Smooth muscle cell (in vitro differentiated cells): Measurements from ENCODE around the gene SGTA. TPM values are rescaled to one million over a fixed set of nuclear protein-coding genes. Genes with fewer than 3 reads are reported as not detected.

Experiments used
- DNase-seq: peaks from one replicate; lab custom pipeline; 2025; ENCODE audit not compliant: unreplicated experiment; lab: John Stamatoyannopoulos, UW
- H2AFZ ChIP-seq: fragments of 200-600 bp; sonication (generic); 2 replicates; pipeline ENCODE4 v1.6.0; 2016; ENCODE audit warnings: antibody characterized with exemption, low read depth, mild to moderate bottlenecking
- H3F3A ChIP-seq: fragments of 200-600 bp; sonication (generic); 2 replicates; pipeline ENCODE4 v1.6.0; 2017; ENCODE audit warnings: antibody characterized with exemption, low read depth
- H3K27ac ChIP-seq: fragments of 200-600 bp; sonication (generic); 2 replicates; pipeline ENCODE4 v1.5.1; 2016; ENCODE audit warnings: low read depth, mild to moderate bottlenecking
- H3K27me3 ChIP-seq: fragments of 200-600 bp; sonication (generic); 2 replicates; pipeline ENCODE4 v1.6.1; 2016; ENCODE audit warnings: low read depth, mild to moderate bottlenecking
- H3K36me3 ChIP-seq: fragments of 200-600 bp; sonication (generic); 2 replicates; pipeline ENCODE4 v1.5.1; 2016; ENCODE audit warnings: low read depth
- H3K4me1 ChIP-seq: fragments of 200-600 bp; sonication (generic); 2 replicates; pipeline ENCODE4 v1.5.1; 2016; ENCODE audit warnings: low read depth
- H3K4me2 ChIP-seq: fragments of 200-600 bp; sonication (generic); 2 replicates; pipeline ENCODE4 v1.6.0; 2016; ENCODE audit warnings: mild to moderate bottlenecking
- H3K4me3 ChIP-seq: fragments of 200-600 bp; sonication (generic); 2 replicates; pipeline ENCODE4 v1.5.1; 2016; ENCODE audit warnings: mild to moderate bottlenecking
- H3K79me2 ChIP-seq: fragments of 200-600 bp; sonication (generic); 2 replicates; pipeline ENCODE4 v1.6.0; 2016; ENCODE audit warnings: low read depth, mild to moderate bottlenecking
- H3K9ac ChIP-seq: fragments of 200-600 bp; sonication (generic); 2 replicates; pipeline ENCODE4 v1.6.0; 2016; ENCODE audit warnings: low read depth
- H3K9me3 ChIP-seq: fragments of 200-600 bp; sonication (generic); replicated peaks from 2 replicates; pipeline ENCODE4 v1.5.1; 2016; ENCODE audit warnings: low read depth
- H4K20me1 ChIP-seq: fragments of 200-600 bp; sonication (generic); 2 replicates; pipeline ENCODE4 v1.6.0; 2016; ENCODE audit warnings: low read depth
- WGBS: methylation state at CpG from one replicate; pipeline ENCODE4 v1.1.7; 2016; ENCODE audit warnings: low lambda C conversion rate; 5-methylcytosine and 5-hydroxymethylcytosine counted together
- polyA plus RNA-seq: library from polyadenylated mRNA; unstranded; fragments of >200 nt; fragmentation: Nextera tagmentation; extraction: Ambion mirVana; gene quantifications from 2 replicates; pipeline ENCODE4 v1.2.1, GENCODE V29; 2016
- total RNA-seq: library from RNA; depleted of rRNA; stranded (reverse); fragments of >200 nt; gene quantifications from 2 replicates; pipeline ENCODE4 v1.2.3, GENCODE V29; 2014
- TF ChIP-seq, protein P1 (sequence below): fragments of 200-600 bp; sonication (generic); IDR thresholded peaks from 2 replicates; pipeline ENCODE4 v1.5.1; 2017; ENCODE audit warnings: borderline replicate concordance, mild to moderate bottlenecking, antibody characterized with exemption; ENCODE audit not compliant: insufficient read depth, poor library complexity, severe bottlenecking

SGTA gene
- total and polyA plus RNA-seq, 2 experiments from 2014 or later: 34.4 to 71.2 TPM

DNA sequence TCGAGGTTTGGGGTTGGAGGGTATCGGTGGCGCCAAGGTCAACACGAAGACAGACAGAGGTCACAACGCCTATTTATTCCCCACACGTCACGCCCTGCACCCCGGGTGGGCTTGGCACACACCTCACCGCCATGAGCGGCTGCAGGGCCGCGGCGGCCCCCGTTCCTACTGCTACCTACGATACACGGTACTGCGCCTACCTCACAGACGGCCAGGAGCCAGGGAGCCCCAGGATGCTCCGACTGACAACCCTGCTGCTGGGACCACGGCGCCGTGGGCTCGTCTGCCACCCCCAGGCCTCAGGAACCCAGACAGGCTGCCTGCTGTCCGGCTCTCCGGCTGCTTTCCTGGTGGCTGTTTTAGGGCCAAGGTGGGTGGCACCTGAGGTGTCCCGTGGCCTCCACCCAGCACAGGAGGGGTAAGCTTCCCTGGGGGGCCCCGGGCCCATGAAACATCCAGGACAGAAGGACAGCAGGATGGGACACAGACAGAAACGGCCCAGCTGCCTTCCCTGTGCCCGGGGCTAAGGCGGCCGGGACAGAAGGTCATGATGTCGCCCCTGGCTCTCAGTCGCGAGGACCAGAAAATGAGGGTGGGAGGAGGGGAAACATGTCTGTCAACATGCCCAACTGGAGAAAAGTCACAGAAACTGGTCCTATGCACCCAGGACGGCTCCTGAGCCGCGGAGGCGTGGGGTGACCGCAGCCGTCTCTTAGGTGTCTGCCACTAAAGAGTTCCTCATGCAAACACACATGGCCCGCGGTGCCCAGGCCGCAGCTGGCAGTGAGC lies 28.2 kb downstream of the SGTA start:
- Histone ChIP-seq H3K27ac (no peak overlapping the region), H4K20me1 (peaks cover 6% of the 10 kb centered on the region), H3K36me3 (no peaks in the 10 kb centered on the region), H3K27me3 (no peaks in the 10 kb centered on the region), H3K4me3 (no peak overlapping the region), H3K4me2 (no peak overlapping the region), H3K79me2 (no peaks in the 10 kb centered on the region), H3K9ac (no peak overlapping the region), H2AFZ (no peak overlapping the region), H3K4me1 (no peaks in the 10 kb centered on the region), H3F3A (no peaks in the 10 kb centered on the region), H3K9me3 (no peaks in the 10 kb centered on the region)
- DNase-seq: no peak
- 95% methylated on average over 43 of the region's 43 CpGs for WGBS
- TF ChIP-seq, protein P1, sequence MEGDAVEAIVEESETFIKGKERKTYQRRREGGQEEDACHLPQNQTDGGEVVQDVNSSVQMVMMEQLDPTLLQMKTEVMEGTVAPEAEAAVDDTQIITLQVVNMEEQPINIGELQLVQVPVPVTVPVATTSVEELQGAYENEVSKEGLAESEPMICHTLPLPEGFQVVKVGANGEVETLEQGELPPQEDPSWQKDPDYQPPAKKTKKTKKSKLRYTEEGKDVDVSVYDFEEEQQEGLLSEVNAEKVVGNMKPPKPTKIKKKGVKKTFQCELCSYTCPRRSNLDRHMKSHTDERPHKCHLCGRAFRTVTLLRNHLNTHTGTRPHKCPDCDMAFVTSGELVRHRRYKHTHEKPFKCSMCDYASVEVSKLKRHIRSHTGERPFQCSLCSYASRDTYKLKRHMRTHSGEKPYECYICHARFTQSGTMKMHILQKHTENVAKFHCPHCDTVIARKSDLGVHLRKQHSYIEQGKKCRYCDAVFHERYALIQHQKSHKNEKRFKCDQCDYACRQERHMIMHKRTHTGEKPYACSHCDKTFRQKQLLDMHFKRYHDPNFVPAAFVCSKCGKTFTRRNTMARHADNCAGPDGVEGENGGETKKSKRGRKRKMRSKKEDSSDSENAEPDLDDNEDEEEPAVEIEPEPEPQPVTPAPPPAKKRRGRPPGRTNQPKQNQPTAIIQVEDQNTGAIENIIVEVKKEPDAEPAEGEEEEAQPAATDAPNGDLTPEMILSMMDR: no peak

DNA sequence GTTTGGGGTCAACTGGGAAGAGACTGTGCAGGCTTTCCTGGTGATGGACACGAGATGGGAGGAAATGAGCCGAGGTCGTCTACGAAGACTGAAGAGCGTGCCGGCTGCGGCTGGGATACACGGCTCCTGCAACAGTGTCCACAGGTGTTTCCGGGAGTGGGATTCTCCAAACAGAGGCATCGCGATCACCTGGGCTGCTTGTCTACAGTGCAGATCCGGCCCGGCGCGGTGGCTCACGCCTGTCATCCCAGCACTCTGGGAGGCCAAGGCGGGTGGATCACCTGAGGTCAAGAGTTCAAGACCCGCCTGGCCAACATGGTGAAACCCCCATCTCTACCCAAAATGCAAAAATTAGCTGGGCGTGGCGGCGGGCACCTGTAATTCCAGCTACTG lies 31.6 kb downstream of the SGTA start:
- TF ChIP-seq, protein P1: no peak
- no peak overlapping the region for H3K4me2 ChIP-seq
- no peaks in the 10 kb centered on the region for H3K4me1 ChIP-seq
- H3K9me3 ChIP-seq: no peaks in the 10 kb centered on the region
- H3K79me2 ChIP-seq: no peaks in the 10 kb centered on the region
- H3K27ac ChIP-seq: no peak overlapping the region
- H3K36me3 ChIP-seq: no peaks in the 10 kb centered on the region
- no peak overlapping the region for H3K4me3 ChIP-seq
- H3K9ac ChIP-seq: no peak overlapping the region
- DNase-seq: no peak
- 92% methylated on average over 21 of the region's 21 CpGs for WGBS
- H3K27me3 ChIP-seq: no peaks in the 10 kb centered on the region
- H4K20me1 ChIP-seq: no peaks in the 10 kb centered on the region
- H2AFZ ChIP-seq: no peak overlapping the region
- H3F3A ChIP-seq: no peaks in the 10 kb centered on the region

DNA sequence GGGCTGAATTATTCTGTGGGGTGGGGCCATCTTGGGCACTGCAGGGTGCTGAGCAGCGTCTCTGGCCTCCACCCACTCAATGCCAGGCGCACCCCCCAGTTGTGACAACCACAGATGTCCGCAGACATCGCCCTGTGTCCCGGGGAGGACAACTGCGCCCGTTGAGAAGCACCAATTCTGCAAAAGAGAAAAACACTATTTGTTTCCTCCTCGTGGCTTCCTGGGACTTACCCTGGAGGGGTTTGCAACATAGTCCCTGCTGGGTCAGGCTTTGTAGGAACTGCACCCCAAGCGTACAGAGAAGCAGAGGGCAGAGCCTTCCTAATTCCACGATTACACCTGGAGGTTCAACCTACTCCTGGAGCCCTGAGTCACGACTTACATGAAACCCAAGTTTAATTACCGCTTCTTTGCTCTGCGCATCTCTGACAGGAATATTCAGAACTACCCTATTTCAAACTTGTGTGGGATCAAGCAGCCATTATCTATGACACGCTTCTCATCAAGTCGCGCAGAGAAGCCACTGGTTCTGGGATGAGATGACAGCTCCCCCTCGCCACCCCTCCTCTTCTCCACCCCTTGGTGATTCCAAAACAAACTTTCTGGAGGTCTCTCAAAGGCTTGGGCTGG lies 32.1 kb downstream of the SGTA start:
- no peaks in the 10 kb centered on the region for H4K20me1 ChIP-seq
- no peaks in the 10 kb centered on the region for H3K4me1 ChIP-seq
- no peak overlapping the region for H3K4me3 ChIP-seq
- no peaks in the 10 kb centered on the region for H3K9me3 ChIP-seq
- no peak overlapping the region for H3K27ac ChIP-seq
- TF ChIP-seq, protein P1: no peak
- no peaks in the 10 kb centered on the region for H3K36me3 ChIP-seq
- H3K27me3 ChIP-seq: peaks cover 3% of the 10 kb centered on the region
- no peak overlapping the region for H3K9ac ChIP-seq
- WGBS: 91% methylated on average over 17 of the region's 17 CpGs
- H3K79me2 ChIP-seq: no peaks in the 10 kb centered on the region
- H3F3A ChIP-seq: no peaks in the 10 kb centered on the region
- H2AFZ ChIP-seq: no peak overlapping the region
- no peak for DNase-seq
- no peak overlapping the region for H3K4me2 ChIP-seq
